Psoas muscle (tissue), 8 donors: Measurements from ENCODE around the gene WSB2. TPM values are rescaled to one million over a fixed set of nuclear protein-coding genes. Genes with fewer than 3 reads are reported as not detected.

Experiments used
- ATAC-seq, 4 donors: fragments of 200-7000 bp; cut with Tn5 transposase; one replicate each; pipeline ENCODE4 v1.9.1; 2020; ENCODE audit warnings: moderate library complexity in 3 of 4, mild to moderate bottlenecking in 2 of 4
- DNase-seq, 2 donors: peaks; one replicate each; pipeline ENCODE4 v3.0.0-alpha.2; 2020
- H3K27ac ChIP-seq: fragments of 200-600 bp; one replicate; pipeline ENCODE4 v1.8.0; 2022
- H3K27me3 ChIP-seq, 3 donors: fragments of 200-600 bp in 1 of 3; one replicate each; pipeline versions ENCODE4 v1.6.1 to v1.8.0; 2013 to 2022; ENCODE audit warnings: low read length in 2 of 3, mild to moderate bottlenecking in 2 of 3, moderate library complexity in 1 of 3; ENCODE audit not compliant: insufficient read depth in 3 of 3
- H3K36me3 ChIP-seq, 2 donors: fragments of 200-600 bp in 1 of 2; one replicate each; pipeline versions ENCODE4 v1.6.1 to v1.8.0; 2013 to 2022; ENCODE audit warnings: low read depth in 1 of 2, mild to moderate bottlenecking in 1 of 2, moderate library complexity in 1 of 2; ENCODE audit not compliant: insufficient read depth in 1 of 2
- H3K4me1 ChIP-seq: fragments of 200-600 bp; one replicate; pipeline ENCODE4 v1.8.0; 2022
- H3K4me3 ChIP-seq: fragments of 200-600 bp; one replicate; pipeline ENCODE4 v1.8.0; 2022; ENCODE audit warnings: mild to moderate bottlenecking
- H3K9me3 ChIP-seq: fragments of 200-600 bp; one replicate; pipeline ENCODE4 v1.8.0; 2022
- WGBS, 3 donors: extraction: QIAGEN DNeasy Blood & Tissue Kit; methylation state at CpG; one replicate each; pipeline versions ENCODE4 v1.1.6 to v1.1.7; 2013; 5-methylcytosine and 5-hydroxymethylcytosine counted together
- intact Hi-C, 2 donors: fragments of 100-400 bp; cut with DNase I; formaldehyde crosslinking; loops; one replicate each; pipeline versions ENCODE4 v1.11.0 to v1.14.2; 2022
- polyA plus RNA-seq, 3 donors: library from polyadenylated mRNA; stranded (reverse); fragments of 200-250 nt; gene quantifications; one replicate each; pipeline ENCODE4 v1.2.3, GENCODE V29; 2013
- total RNA-seq, 4 donors: library from RNA; stranded (reverse); fragmentation: NEBNext Ultra II Directional in 2 of 4; extraction: Animal tissue kit (Norgen Biotek cat#: 25700) in 2 of 4; gene quantifications; one replicate each; pipeline versions ENCODE4 v1.2.1 to v1.2.4, GENCODE V29; 2021 to 2023
- TF ChIP-seq, protein P1 (sequence below): fragments of 200-600 bp; IDR thresholded peaks from one replicate; pipeline ENCODE4 v1.8.0; 2022; ENCODE audit warnings: antibody characterized with exemption
- donor health status: healthy with polysubstance abuse.
- donor health status: DM: no; HTN: no; CAD: no; lungs with moderate emphysema.
- donor health status: Bipolar disorder and iron deficiency.
- donor health status: healthy.
- donor health status: DM: yes; HTN: yes; CAD: no.
- donor health status: DM: no; HTN: no; CAD: no.
- donor health status: DM: no; HTN: no; CAD: no.
- donor health status: DM: yes; HTN: yes; CAD: no.

The WSB2 gene
- total and polyA plus RNA-seq, 7 donors = 63.8 to 113 (median 84.3) TPM

DNA sequence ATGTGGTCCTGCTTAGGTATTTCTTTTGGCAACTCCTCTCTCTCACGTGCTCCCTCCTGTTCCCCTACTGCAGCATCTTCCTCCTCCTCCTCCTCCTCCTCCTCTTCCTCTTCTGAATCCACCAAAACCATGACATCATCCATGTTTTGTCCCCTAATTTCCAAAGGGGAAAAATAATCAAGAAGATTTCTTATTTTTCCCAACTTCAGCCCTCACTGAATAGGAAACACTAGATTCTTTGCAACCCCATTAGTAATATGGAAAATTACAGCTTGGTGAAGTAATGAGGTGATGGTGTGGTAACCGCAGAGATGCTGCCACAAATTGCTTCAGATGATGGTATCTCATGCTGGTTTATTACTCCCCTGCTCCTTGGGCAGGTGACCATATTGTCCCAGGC, 7.5 kb upstream of the WSB2 start:
- DNase-seq = no peak
- Histone ChIP-seq H3K36me3 (peaks cover 3 to 51% of the 10 kb centered on the region in 2 donors), H3K27me3 (no peaks in the 10 kb centered on the region), H3K4me3 (no peak overlapping the region), H3K27ac (no peak overlapping the region), H3K4me1 (no peaks in the 10 kb centered on the region), H3K9me3 (no peaks in the 10 kb centered on the region)
- WGBS, 3 donors = 81 to 98% (median 84%) methylated on average over 2 of the region's 2 CpGs
- TF ChIP-seq, protein P1, sequence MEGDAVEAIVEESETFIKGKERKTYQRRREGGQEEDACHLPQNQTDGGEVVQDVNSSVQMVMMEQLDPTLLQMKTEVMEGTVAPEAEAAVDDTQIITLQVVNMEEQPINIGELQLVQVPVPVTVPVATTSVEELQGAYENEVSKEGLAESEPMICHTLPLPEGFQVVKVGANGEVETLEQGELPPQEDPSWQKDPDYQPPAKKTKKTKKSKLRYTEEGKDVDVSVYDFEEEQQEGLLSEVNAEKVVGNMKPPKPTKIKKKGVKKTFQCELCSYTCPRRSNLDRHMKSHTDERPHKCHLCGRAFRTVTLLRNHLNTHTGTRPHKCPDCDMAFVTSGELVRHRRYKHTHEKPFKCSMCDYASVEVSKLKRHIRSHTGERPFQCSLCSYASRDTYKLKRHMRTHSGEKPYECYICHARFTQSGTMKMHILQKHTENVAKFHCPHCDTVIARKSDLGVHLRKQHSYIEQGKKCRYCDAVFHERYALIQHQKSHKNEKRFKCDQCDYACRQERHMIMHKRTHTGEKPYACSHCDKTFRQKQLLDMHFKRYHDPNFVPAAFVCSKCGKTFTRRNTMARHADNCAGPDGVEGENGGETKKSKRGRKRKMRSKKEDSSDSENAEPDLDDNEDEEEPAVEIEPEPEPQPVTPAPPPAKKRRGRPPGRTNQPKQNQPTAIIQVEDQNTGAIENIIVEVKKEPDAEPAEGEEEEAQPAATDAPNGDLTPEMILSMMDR = no peak
- ATAC-seq = no peak
- intact Hi-C loops = no loop called here

DNA sequence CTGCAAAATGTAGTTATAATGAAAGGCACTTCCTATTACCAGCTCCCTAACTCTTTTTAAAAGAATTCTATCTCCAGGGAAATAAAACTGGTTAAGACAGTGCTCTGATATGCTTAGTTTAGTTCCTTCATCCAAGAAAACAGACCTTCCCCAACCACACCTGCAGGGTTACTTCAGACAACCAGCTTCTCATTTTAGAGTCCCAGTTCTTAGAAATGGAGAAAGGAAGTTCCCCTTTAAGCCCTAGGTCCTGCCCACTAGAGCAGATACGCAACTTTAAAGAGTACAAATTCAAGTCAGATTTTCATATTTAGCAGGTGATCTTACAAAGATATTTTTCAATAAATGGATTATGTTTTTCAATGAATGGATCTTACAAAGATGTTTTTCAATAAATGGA, 4.4 kb upstream of the WSB2 start:
- Histone ChIP-seq H3K27ac (no peak overlapping the region), H3K4me1 (no peaks in the 10 kb centered on the region), H3K27me3 (no peaks in the 10 kb centered on the region), H3K4me3 (no peak overlapping the region), H3K9me3 (no peaks in the 10 kb centered on the region), H3K36me3 (peaks cover 0 to 26% of the 10 kb centered on the region in 2 donors)
- 76 to 85% (median 80%) methylated on average over 1 of the region's 1 CpG for WGBS, 3 donors
- DNase-seq (no peak), ATAC-seq (no peak)
- TF ChIP-seq, protein P1 = no peak
- intact Hi-C loops = no loop called here

DNA sequence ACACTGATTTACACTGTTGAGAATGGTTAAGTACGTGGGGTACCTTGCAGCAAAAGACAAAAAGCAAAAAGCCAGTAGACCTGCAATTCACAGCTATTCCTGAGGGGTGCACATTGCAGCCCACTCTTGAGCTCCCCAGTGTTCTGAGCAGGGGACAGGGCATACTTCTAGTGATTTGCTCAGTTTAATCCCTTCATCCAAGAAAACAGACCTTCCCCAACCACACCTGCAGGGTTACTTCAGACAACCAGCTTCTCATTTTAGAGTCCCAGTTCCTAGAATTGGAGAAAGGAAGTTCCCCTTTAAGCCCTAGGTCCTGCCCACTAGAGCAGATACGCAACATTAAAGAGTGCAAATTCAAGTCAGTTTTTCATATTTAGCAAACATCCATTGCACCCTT, 3.6 kb upstream of the WSB2 start:
- Histone ChIP-seq H3K4me1 (peaks cover 3% of the 10 kb centered on the region), H3K27ac (no peak overlapping the region), H3K9me3 (no peaks in the 10 kb centered on the region), H3K36me3 (peaks cover 0 to 18% of the 10 kb centered on the region in 2 donors), H3K27me3 (no peaks in the 10 kb centered on the region), H3K4me3 (no peak overlapping the region)
- ATAC-seq (no peak), DNase-seq (no peak)
- intact Hi-C loops = loop anchor here (5.0 kb wide), 1 partner anchor 38 kb away; the partner anchor contains the start of gene VSIG10 (in 2 of the 2)
- TF ChIP-seq, protein P1 = no peak
- WGBS, 3 donors = 39 to 68% (median 44%) methylated on average over 2 of the region's 2 CpGs

DNA sequence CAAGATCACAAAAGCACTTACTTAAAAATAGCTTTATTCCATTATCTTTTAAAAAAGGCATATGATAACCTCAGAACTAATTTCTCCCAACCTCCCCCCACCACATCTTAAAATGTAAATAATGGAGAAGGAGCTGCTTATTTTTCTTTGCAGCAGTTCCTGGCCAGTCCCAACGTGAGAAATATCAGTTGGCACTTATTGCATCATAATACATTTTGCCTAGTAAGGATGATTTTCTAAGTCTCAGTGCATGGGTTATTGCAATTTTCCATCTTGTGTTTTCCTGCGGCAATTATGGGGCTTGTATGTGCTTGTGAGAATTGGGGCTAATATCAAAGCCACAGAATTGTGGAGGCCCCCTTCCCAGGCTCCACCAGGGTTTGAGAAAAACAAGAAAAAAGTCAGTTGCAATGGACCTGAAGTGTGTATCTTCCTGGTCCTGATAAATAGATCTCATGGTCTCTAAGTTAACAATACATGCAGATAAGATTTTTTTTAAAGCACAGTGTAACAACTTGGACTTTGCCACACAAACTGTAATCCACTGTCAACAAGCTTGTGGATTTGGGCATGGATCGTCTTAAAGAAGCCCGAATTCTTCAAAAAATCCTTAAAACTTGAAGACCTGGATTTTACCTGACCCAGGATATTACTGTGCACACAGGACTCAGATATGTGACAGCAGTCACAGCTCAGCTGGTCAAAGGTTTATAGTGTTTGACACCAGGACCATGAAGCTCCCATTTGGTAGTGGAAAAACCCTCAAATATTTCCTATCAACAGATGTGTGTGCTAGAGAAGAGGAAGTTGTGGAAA, 2.8 kb upstream of the WSB2 start:
- intact Hi-C loops = loop anchor here (5.0 kb wide), 1 partner anchor 39 kb away; the partner anchor contains the start of gene VSIG10 (in 2 of the 2)
- peaks cover 7% of the 10 kb centered on the region for H3K4me1 ChIP-seq
- 73 to 78% (median 74%) methylated on average over 4 of the region's 4 CpGs for WGBS, 3 donors

More for the DNA sequence above, 2.8 kb upstream of the WSB2 start:
- Histone ChIP-seq H3K27me3 (no peaks in the 10 kb centered on the region), H3K27ac (no peak overlapping the region), H3K9me3 (no peaks in the 10 kb centered on the region), H3K4me3 (no peak overlapping the region), H3K36me3 (peaks cover 0 to 17% of the 10 kb centered on the region in 2 donors)
- ATAC-seq (no peak), DNase-seq (no peak)
- TF ChIP-seq, protein P1 = no peak
